Measurements from ENCODE around the gene LCAT. TPM values are rescaled to one million over a fixed set of nuclear protein-coding genes. Genes with fewer than 3 reads are reported as not detected.

The LCAT gene
- total RNA-seq, 1 donor from 2014 or later = 73.8 TPM

DNA sequence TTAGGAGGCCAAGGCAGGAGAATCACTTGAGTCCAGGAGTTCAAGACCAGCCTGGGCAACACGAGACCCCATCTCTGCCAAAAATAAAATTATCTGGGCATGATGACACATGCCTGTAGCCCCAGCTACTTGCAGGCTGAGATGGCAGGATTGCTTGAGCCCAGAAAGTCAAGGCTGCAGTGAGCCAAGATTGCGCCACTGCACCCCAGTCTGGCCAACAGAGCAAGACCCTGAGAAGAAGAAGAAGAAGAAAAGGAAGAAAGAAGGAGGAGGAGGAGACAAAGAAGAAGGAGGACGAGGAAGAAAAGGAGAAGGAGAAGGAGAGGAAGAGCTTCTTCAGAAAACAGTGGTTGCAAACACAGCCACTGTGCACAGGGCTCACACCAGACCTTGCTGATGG, 44.8 kb upstream of the LCAT start:
- Mint-ChIP-seq H3K27ac (no peak overlapping the region), H3K36me3 (no peaks in the 10 kb centered on the region), H3K4me3 (no peak overlapping the region), H3K9me3 (no peaks in the 10 kb centered on the region), H3K4me1 (peaks cover 2% of the 10 kb centered on the region), H3K27me3 (ENCODE audit: low read depth) (no peaks in the 10 kb centered on the region)
- TF ChIP-seq CTCF (IDR thresholded peaks at IDR 0.05; ENCODE audit: unreplicated experiment) = no peak
- no peak for DNase-seq (ENCODE audit: low spot score in 2 of 2, unreplicated experiment in 2 of 2)

- no peak for TF ChIP-seq CTCF (IDR thresholded peaks at IDR 0.05; ENCODE audit: unreplicated experiment)
- Mint-ChIP-seq H3K27ac (no peak overlapping the region), H3K4me3 (no peak overlapping the region), H3K4me1 (peaks cover 2% of the 10 kb centered on the region), H3K27me3 (ENCODE audit: low read depth) (no peaks in the 10 kb centered on the region), H3K36me3 (no peaks in the 10 kb centered on the region), H3K9me3 (no peaks in the 10 kb centered on the region)
- DNase-seq (ENCODE audit: low spot score in 2 of 2, unreplicated experiment in 2 of 2) = no peak
Measured at GRCh38 chr16:67987460-67988160, 43.7 kb upstream of the LCAT start.

DNA sequence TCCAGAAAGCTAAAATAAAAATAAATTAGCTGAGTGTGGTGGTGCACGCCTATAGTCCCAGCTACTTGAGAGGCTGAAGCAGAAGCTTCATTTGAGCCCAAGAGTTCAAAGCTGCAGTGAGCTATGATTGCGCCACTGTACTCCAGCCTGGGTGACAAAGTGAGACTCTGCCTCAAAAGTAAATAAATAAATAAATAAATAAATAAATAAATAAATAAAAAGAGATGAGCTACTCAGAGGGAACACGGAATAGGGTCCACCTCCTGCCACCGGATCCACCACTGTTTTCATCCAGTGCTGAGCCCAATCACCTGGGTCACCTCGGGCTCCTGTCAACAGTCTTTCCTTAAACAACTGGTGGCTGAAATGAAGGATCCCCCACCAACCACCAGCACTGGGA, 43.0 kb upstream of the LCAT start:
- no peaks in the 10 kb centered on the region for H3K27me3 Mint-ChIP-seq (ENCODE audit: low read depth)
- no peak overlapping the region for H3K4me3 Mint-ChIP-seq
- H3K9me3 Mint-ChIP-seq = no peaks in the 10 kb centered on the region
- no peaks in the 10 kb centered on the region for H3K36me3 Mint-ChIP-seq
- no peak overlapping the region for H3K27ac Mint-ChIP-seq
- TF ChIP-seq CTCF (IDR thresholded peaks at IDR 0.05; ENCODE audit: unreplicated experiment) = no peak
- DNase-seq (ENCODE audit: low spot score in 2 of 2, unreplicated experiment in 2 of 2) = no peak
- H3K4me1 Mint-ChIP-seq = peaks cover 2% of the 10 kb centered on the region

DNA sequence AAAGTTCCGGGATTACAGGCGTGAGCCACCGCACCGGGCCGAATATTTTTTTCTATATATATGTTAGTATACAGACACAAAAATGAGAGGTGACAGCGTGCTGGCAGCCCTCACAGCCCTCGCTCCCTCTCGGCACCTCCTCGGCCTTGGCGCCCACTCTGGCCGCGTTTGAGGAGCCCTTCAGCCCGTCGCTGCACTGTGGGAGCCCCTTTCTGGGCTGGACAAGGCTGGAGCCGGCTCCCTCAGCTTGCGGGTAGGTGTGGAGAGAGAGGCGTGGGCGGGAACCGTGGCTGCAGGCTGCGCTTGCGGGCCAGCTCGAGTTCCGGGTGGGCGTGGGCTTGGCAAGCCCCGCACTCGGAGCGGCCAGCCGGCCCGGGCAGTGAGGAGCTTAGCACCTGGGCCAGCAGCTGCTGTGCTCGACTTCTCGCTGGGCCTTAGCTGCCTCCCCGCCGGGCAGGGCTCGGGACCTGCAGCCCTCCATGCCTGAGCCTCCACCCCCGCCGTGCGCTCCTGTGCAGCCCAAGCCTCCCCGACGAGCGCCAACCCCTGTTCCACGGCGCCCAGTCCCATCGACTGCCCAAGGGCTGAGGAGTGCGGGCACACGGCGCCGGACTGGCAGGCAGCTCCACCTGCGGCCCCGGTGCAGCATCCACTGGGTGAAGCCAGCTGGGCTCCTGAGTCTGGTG, 38.2 kb upstream of the LCAT start:
- no peak overlapping the region for H3K27ac Mint-ChIP-seq
- no peaks in the 10 kb centered on the region for H3K36me3 Mint-ChIP-seq

GRCh38 chr16:67979955-67980678, 36.2 kb upstream of the LCAT start, which contains the start of gene DPEP3:
DPEP3 (minus strand) TSS chr16:67980499; CDS start chr16:67980380, 119 bp downstream.
- Mint-ChIP-seq H3K27ac (no peak within 1 kb of the TSS), H3K9me3 (no peaks in the 10 kb centered on the region), H3K4me3 (no peak within 1 kb of the TSS), H3K36me3 (no peaks in the 10 kb centered on the region), H3K4me1 (peaks cover 2% of the 10 kb centered on the region), H3K27me3 (ENCODE audit: low read depth) (peaks cover 2% of the 10 kb centered on the region)
- TF ChIP-seq CTCF (IDR thresholded peaks at IDR 0.05; ENCODE audit: unreplicated experiment) = peak; percentile 32
- no peak for DNase-seq (ENCODE audit: low spot score in 2 of 2, unreplicated experiment in 2 of 2)

More for the DNA sequence above, 38.2 kb upstream of the LCAT start:
- TF ChIP-seq CTCF (IDR thresholded peaks at IDR 0.05; ENCODE audit: unreplicated experiment) = no peak
- no peak for DNase-seq (ENCODE audit: low spot score in 2 of 2, unreplicated experiment in 2 of 2)
- no peak overlapping the region for H3K4me3 Mint-ChIP-seq
- peaks cover 2% of the 10 kb centered on the region for H3K27me3 Mint-ChIP-seq (ENCODE audit: low read depth)
- peaks cover 2% of the 10 kb centered on the region for H3K4me1 Mint-ChIP-seq
- no peaks in the 10 kb centered on the region for H3K9me3 Mint-ChIP-seq

All from mesothelial cell of epicardium (in vitro differentiated cells).